ENCODE results near the gene SMYD3.

- TF ChIP-seq CTCF (conservative IDR thresholded peaks at IDR 0.05 in 1 of 2, IDR thresholded peaks at IDR 0.05 in 1 of 2; ENCODE audit: low read depth in 1 of 2, low read length in 2 of 2) (no peak), EZH2 (IDR thresholded peaks at IDR 0.05; ENCODE audit: low read length, missing control alignments) (no peak)
These were observed 546.9 kb downstream of the SMYD3 start for GRCh38 chr1:245960171-245960570.
